ENCODE results near the gene LSM7. TPM values are rescaled to one million over a fixed set of nuclear protein-coding genes. Genes with fewer than 3 reads are reported as not detected.

Gene LSM7
- total RNA-seq, 2 experiments from 2014 or later, result 73.6 to 80.1 TPM

DNA sequence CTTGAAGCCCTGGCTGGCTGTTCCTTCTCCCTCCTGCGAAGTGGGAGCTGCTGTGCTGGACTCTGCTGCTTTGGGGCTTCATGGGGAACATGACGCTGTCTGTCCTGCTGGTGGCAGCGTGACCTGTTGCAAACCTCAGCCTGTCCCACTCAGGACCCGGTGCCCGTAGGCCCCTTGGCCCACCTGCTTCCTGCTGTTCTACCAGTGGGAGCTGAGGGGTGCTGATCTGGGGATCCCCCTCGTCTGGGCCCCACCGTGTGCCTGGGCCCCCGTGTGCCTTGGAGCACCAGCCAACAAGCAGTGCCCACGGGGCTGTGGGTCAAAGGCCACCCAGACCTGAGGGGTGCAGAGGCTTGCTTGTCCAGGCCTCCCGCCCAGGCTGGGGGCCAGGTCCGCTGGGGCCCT, 5.4 kb upstream of the LSM7 start:
- DNase-seq, result no peak
- ATAC-seq (ENCODE audit: poor library complexity), result no peak
- peaks cover 24% of the 10 kb centered on the region for H3K36me3 Mint-ChIP-seq (ENCODE audit: low read depth)
- TF ChIP-seq, protein P1, sequence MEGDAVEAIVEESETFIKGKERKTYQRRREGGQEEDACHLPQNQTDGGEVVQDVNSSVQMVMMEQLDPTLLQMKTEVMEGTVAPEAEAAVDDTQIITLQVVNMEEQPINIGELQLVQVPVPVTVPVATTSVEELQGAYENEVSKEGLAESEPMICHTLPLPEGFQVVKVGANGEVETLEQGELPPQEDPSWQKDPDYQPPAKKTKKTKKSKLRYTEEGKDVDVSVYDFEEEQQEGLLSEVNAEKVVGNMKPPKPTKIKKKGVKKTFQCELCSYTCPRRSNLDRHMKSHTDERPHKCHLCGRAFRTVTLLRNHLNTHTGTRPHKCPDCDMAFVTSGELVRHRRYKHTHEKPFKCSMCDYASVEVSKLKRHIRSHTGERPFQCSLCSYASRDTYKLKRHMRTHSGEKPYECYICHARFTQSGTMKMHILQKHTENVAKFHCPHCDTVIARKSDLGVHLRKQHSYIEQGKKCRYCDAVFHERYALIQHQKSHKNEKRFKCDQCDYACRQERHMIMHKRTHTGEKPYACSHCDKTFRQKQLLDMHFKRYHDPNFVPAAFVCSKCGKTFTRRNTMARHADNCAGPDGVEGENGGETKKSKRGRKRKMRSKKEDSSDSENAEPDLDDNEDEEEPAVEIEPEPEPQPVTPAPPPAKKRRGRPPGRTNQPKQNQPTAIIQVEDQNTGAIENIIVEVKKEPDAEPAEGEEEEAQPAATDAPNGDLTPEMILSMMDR (IDR thresholded peaks at IDR 0.05), result no peak
- Histone ChIP-seq H3K4me1 (ENCODE audit: insufficient read depth, low read length) (peaks cover 51% of the 10 kb centered on the region), H3K27me3 (ENCODE audit: control insufficient read depth in 1 of 2, insufficient read depth in 2 of 2, low read length in 2 of 2) (no peaks in the 10 kb centered on the region), H3K36me3 (ENCODE audit: insufficient read depth, low read length) (peaks cover 7% of the 10 kb centered on the region), H3K4me3 (ENCODE audit: low read length) (no peak overlapping the region), H3K9me3 (ENCODE audit: control insufficient read depth in 1 of 2, insufficient read depth in 1 of 2, low read length in 2 of 2) (peaks cover 0 to 6% of the 10 kb centered on the region in 2 experiments), H3K27ac (ENCODE audit: low read depth in 1 of 2, low read length in 2 of 2) (peak overlapping the region in 1 of 2 donors; percentile 65)
- peaks cover 47% of the 10 kb centered on the region for H3K4me1 Mint-ChIP-seq (ENCODE audit: low read depth)
- intact Hi-C loops (cut with DNase I, micrococcal nuclease), result no loop called here
- H3K9me3 Mint-ChIP-seq, result no peaks in the 10 kb centered on the region
- no peaks in the 10 kb centered on the region for H3K27me3 Mint-ChIP-seq
- H3K4me3 Mint-ChIP-seq, result peak overlapping the region; percentile 30
- ChIA-PET POLR2A (no interaction called here), CTCF (no interaction called here)
- H3K27ac Mint-ChIP-seq, result peak overlapping the region; percentile 51

DNA sequence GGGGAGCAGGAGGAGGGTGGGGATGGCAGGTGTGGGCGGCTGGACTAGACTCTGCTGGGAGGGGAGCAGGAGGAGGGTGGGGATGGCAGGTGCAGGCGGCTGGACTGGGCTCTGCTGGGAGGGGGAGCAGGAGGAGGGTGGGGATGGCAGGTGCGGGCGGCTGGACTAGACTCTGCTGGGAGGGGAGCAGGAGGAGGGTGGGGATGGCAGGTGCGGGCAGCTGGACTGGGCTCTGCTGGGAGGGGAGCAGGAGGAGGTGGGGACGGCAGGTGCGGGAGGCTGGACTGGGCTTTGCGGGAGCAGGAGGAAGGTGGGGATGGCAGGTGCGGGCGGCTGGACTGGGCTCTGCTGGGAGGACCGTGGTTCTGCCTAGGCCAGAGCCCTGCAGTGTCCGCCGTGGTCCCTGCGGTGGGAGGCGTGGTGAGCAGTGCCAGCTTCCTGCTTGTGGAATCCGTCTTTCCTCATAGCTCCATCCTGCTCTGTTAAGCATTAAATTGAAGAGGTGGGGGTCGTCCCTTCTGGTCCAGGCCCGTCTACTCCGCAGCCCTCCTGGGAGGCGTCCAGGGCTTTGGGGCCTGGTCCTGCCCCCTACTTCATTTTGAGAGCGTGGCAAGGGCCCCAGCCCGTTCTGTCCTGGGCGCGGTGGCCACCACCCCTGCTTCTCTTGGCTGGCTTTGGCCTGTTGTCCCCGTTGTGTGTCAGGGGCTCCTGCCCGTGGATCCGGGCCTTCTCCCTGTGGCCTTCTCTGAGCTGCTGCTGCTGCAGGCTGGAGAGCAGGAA, 4.8 kb upstream of the LSM7 start:
- Histone ChIP-seq H3K36me3 (ENCODE audit: insufficient read depth, low read length) (peaks cover 5% of the 10 kb centered on the region), H3K4me1 (ENCODE audit: insufficient read depth, low read length) (peaks cover 52% of the 10 kb centered on the region), H3K27me3 (ENCODE audit: control insufficient read depth in 1 of 2, insufficient read depth in 2 of 2, low read length in 2 of 2) (no peaks in the 10 kb centered on the region), H3K27ac (ENCODE audit: low read depth in 1 of 2, low read length in 2 of 2) (peak overlapping the region in 1 of 2 donors; percentile 65), H3K4me3 (ENCODE audit: low read length) (no peak overlapping the region), H3K9me3 (ENCODE audit: control insufficient read depth in 1 of 2, insufficient read depth in 1 of 2, low read length in 2 of 2) (peaks cover 0 to 6% of the 10 kb centered on the region in 2 experiments)
- Mint-ChIP-seq H3K4me3 (peak overlapping the region; percentile 30), H3K4me1 (ENCODE audit: low read depth) (peaks cover 51% of the 10 kb centered on the region), H3K27me3 (no peaks in the 10 kb centered on the region), H3K27ac (peak overlapping the region; percentile 51), H3K36me3 (ENCODE audit: low read depth) (peaks cover 27% of the 10 kb centered on the region), H3K9me3 (no peaks in the 10 kb centered on the region)
- DNase-seq (no peak), ATAC-seq (ENCODE audit: poor library complexity) (no peak)
- TF ChIP-seq, protein P1 (IDR thresholded peaks at IDR 0.05), result no peak
- POLR2A ChIA-PET, result interaction anchor here (1.3 to 1.4 kb wide), 3 partner anchors 61 to 124 kb away, joined by 3 to 5 read pairs (median 4); partner anchors contain the start of gene LMNB2
- intact Hi-C loops (cut with DNase I, micrococcal nuclease), result no loop called here
- CTCF ChIA-PET, result no interaction called here

DNA sequence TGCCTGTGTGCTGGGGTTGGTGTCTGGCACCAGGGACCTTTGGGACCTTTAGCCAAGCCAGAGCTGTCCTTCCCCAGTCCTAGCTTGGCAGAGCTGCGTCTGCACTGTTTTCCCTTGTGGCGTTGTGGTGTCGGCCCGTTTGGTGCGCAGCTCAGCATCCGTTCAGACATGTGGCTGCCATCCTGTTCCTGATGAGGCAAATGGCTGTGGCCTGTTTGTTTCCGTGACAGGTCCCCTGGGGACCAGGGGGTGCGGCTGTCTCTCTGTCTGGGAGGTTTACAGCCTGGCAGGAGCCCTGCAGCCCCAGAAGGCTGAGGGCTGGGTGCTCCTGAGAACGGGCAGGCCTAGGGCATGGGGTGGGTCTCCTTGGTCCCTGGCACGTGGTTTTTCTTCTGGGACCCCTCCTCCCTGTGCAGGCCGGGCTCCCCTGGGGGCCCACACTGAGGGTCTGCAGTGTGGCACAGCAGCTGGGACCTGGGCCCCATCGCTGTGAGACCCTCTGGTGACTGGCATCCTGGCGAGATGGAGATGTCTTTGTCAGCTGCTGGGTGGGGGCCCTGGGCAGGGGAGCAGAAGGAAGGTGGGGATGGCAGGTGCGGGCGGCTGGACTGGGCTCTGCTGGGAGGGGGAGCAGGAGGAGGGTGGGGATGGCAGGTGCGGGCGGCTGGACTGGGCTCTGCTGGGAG, 4.1 kb upstream of the LSM7 start:
- Mint-ChIP-seq H3K36me3 (ENCODE audit: low read depth) (peaks cover 33% of the 10 kb centered on the region), H3K9me3 (no peaks in the 10 kb centered on the region), H3K4me3 (peak overlapping the region; percentile 89), H3K27me3 (no peaks in the 10 kb centered on the region), H3K4me1 (ENCODE audit: low read depth) (peaks cover 57% of the 10 kb centered on the region), H3K27ac (peak overlapping the region; percentile 93)
- Histone ChIP-seq H3K4me1 (ENCODE audit: insufficient read depth, low read length) (peaks cover 58% of the 10 kb centered on the region), H3K27me3 (ENCODE audit: control insufficient read depth in 1 of 2, insufficient read depth in 2 of 2, low read length in 2 of 2) (no peaks in the 10 kb centered on the region), H3K27ac (ENCODE audit: low read depth in 1 of 2, low read length in 2 of 2) (peak overlapping the region; percentile 45 to 65), H3K36me3 (ENCODE audit: insufficient read depth, low read length) (peaks cover 5% of the 10 kb centered on the region), H3K4me3 (ENCODE audit: low read length) (no peak overlapping the region), H3K9me3 (ENCODE audit: control insufficient read depth in 1 of 2, insufficient read depth in 1 of 2, low read length in 2 of 2) (peaks cover 0 to 6% of the 10 kb centered on the region in 2 experiments)
- ChIA-PET CTCF (no interaction called here), POLR2A (interaction anchor here (0.7 to 1.4 kb wide), 6 partner anchors 10 to 125 kb away, joined by 3 to 5 read pairs (median 3); partner anchors contain the start of gene LMNB2)
- TF ChIP-seq, protein P1 (IDR thresholded peaks at IDR 0.05), result no peak
- DNase-seq (peak; percentile 28 to 79 (median 55)), ATAC-seq (ENCODE audit: poor library complexity) (peak; percentile 73)
- intact Hi-C loops (cut with DNase I, micrococcal nuclease), result no loop called here

All from CD4-positive, alpha-beta T cell (primary cell).